PC-9 (cell line): ENCODE data around the gene ACER2.
"Not testable (repeated sequence)": the region's sequence is repeated elsewhere in the genome, so short reads cannot be mapped to it uniquely, and the experiment has no call there.

Source experiments
- EZH2 ChIP-seq: fragments of 200-600 bp; sonication (generic); IDR thresholded peaks from 2 replicates; pipeline ENCODE4 v1.8.0; 2017; ENCODE audit warnings: antibody characterized with exemption, low read depth
- TF ChIP-seq, protein P1 (sequence below): fragments of 200-600 bp; sonication (generic); conservative IDR thresholded peaks from 2 replicates; pipeline ENCODE4 v1.6.1; 2017; ENCODE audit warnings: mixed run types, antibody characterized with exemption, mild to moderate bottlenecking, moderate library complexity

DNA sequence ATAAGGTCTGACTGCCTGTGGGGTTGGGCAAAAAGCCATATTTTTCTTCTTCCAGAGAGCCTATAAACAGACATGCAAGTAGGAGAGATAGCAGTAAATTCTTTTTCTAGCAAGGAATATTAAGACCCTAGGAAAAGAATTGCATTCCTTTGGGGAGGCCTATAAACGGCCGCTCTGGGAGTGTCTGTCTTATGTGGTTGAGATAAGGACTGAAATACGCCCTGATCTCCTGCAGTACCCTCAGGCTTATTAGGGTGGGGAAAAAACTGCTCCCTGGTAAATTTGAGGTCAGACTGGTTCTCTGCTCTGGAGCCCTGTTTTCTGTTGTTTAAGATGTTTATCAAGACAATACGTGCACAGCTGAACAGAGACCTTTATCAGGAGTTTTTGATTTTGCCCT is 5.6 kb upstream of the ACER2 start:
- TF ChIP-seq, protein P1, sequence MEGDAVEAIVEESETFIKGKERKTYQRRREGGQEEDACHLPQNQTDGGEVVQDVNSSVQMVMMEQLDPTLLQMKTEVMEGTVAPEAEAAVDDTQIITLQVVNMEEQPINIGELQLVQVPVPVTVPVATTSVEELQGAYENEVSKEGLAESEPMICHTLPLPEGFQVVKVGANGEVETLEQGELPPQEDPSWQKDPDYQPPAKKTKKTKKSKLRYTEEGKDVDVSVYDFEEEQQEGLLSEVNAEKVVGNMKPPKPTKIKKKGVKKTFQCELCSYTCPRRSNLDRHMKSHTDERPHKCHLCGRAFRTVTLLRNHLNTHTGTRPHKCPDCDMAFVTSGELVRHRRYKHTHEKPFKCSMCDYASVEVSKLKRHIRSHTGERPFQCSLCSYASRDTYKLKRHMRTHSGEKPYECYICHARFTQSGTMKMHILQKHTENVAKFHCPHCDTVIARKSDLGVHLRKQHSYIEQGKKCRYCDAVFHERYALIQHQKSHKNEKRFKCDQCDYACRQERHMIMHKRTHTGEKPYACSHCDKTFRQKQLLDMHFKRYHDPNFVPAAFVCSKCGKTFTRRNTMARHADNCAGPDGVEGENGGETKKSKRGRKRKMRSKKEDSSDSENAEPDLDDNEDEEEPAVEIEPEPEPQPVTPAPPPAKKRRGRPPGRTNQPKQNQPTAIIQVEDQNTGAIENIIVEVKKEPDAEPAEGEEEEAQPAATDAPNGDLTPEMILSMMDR, result not testable (repeated sequence)
- not testable (repeated sequence) for TF ChIP-seq EZH2
